ENCODE results near the gene GUCY1A2.
"Not testable (repeated sequence)": the region's sequence is repeated elsewhere in the genome, so short reads cannot be mapped to it uniquely, and the experiment has no call there.

Gene GUCY1A2, protein sequence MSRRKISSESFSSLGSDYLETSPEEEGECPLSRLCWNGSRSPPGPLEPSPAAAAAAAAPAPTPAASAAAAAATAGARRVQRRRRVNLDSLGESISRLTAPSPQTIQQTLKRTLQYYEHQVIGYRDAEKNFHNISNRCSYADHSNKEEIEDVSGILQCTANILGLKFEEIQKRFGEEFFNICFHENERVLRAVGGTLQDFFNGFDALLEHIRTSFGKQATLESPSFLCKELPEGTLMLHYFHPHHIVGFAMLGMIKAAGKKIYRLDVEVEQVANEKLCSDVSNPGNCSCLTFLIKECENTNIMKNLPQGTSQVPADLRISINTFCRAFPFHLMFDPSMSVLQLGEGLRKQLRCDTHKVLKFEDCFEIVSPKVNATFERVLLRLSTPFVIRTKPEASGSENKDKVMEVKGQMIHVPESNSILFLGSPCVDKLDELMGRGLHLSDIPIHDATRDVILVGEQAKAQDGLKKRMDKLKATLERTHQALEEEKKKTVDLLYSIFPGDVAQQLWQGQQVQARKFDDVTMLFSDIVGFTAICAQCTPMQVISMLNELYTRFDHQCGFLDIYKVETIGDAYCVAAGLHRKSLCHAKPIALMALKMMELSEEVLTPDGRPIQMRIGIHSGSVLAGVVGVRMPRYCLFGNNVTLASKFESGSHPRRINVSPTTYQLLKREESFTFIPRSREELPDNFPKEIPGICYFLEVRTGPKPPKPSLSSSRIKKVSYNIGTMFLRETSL

DNA sequence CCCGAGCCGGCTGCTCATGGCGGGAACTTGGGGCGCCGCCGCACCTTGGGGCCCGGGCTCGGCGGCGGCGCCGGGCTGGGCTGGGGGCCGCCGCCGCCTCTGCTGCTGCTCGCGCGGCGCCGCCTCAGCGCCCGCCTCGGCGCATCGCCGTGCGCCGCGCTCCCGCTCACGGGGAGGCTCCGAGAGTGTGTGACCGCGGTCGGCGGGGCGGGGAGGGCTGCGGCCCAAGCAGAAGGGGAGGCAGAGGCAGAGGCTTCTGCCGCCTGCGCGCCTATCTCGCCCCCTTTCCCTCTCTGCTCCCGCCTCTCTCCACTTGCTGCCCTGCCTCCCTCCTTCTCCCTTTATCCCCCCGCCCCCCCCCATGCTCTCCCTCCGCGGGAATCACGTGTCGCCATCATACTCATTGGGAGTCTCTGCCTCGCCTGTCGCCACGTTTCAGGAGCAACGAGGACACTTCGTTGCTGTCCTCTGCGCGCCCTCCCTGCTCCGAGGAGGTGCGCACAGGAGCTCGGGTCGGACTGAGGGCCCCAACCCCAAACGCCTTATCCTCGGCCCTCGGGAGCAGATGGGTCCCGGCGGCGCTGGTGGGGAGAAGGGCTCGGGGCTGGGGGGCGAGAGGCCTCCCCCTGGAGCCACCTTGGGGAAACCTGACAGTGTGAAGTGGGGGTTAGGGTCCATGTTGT, at the start of gene GUCY1A2:
Gene GUCY1A2 (minus strand): TSS at position 258 of the 683 bp plus-strand sequence. CDS start 421 bp downstream, outside the sequence.
- DNase-seq (ENCODE audit: low read depth): no peak

DNA sequence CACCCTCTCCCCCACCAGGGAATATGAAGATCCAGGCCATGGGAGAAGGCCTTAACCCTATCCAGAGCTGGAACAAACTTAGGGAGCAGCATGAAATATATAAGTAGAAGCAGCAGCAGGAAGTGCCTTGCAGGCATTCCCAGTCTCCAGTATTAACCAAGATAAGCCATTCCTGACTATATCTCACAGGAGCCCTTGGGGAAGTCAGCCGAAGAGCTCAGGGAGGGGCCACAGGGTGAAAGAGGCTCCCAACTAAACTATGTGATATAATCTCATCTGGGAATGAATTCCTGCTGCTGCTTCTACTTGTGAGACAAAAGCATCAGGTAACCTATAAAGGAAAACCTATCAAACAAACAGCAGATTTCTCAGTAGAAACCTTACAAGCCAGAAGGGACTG, 36.1 kb upstream of the GUCY1A2 start:
- DNase-seq (ENCODE audit: low read depth): no peak

DNA sequence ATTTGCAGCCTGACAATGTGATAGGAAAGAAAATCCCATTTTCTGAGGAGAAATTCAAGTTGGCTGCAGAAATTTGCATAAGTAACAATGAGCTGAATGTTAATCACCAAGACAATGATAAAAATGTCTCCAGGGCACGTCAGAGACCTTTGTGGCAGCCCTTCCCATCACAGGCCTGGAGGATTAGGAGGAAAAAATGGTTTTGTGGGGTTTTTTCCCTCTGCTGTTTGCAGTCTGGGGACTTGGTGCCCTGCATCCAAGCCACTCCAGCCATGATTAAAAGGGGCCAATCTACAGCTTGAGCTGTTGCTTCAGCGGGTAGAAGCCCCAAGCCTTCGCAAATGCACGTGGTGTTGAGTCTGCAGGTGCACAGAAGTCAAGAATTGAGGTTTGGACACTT, 33.1 kb upstream of the GUCY1A2 start:
- not testable (repeated sequence) for DNase-seq (ENCODE audit: low read depth)

DNA sequence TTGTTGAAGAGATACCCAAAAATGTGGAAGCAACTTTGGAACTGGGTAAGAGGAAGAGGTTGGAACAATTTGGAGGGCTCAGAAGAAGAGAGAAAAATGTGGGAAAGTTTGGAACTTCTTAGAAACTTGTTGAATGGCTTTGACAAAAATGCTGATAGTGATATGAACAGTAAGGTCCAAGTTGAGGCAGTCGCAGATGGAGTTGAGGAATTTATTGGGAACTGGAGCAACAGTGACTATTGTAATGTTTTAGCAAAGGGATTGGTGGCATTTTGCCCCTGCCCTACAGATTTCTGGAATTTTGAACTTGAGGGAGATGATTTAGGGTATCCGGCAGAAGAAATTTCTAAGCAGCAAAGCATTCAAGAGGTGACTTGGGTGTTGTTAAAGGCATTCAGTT, 32.6 kb upstream of the GUCY1A2 start:
- not testable (repeated sequence) for DNase-seq (ENCODE audit: low read depth)

DNA sequence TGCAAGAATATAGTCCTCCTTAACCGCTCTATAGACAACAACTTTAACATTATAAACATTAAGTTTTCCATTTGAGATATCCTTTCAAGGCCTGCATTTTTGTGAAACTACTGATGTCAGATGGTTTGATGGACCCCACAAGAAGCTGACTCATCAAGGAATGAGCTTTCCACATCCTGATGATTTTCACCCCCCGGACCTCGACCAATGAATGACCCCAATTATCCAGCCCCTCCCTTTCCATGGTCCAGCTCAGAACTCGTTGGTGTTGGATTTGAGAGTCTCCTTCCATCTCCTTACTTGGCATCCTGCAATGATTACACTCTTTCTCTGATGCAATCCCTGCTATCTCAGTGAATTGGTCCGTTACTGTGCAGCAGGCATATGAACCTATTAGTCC, 31.8 kb upstream of the GUCY1A2 start:
- DNase-seq (ENCODE audit: low read depth): no peak

DNA sequence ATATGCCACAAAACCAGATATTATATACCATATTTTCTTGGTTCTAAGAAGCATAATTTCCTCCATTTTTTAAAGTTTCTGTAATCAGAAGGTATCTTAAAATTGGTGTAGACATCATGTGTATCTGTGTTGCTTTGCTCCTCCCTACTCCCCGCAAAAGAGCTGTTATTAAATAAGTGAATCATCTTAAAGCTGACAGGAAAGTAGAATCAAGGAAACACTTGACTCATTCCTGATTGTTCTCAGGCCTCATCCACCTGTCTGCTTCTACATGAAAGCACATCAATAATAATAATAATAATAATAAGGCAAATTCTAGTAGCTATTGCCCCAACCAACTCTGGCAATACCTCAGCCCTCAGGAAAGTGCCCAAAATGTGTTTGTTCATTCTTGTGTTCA, 26.2 kb upstream of the GUCY1A2 start:
- no peak for DNase-seq (ENCODE audit: low read depth)

DNA sequence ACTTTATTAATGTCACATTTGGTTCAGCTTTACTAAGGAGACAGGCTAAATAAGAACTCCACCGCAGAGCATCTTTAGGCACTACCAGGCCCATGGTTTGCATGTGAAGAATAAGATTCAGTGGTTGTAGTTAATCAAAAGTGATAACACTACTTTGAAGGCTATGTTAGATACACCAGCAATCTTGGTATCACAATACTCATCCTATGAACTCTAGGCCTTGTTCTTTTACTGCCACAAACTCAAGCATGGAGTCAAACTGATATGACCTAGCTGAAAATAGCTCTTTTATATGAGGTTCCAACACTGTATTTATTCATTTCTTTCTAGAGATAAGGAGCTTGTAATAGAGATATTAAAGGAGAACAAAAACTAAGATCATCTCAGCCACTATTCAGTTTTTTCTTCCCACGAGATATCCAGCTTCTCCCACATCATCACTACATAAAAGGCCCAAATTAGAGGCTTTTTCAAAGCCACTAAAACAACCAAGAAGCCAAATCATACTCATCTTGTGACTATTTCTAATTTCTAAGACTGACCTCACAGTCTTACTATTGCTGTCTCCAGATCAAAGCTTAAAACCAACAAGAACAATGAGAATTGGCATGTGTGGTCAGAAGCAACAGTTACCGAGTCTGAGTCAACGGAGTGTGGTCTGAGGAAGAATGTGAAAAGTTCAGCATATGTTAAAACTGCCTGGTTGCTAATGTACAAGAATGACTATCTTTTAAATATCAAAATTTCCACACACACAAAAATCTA, 25.1 kb upstream of the GUCY1A2 start:
- DNase-seq (ENCODE audit: low read depth): no peak

DNA sequence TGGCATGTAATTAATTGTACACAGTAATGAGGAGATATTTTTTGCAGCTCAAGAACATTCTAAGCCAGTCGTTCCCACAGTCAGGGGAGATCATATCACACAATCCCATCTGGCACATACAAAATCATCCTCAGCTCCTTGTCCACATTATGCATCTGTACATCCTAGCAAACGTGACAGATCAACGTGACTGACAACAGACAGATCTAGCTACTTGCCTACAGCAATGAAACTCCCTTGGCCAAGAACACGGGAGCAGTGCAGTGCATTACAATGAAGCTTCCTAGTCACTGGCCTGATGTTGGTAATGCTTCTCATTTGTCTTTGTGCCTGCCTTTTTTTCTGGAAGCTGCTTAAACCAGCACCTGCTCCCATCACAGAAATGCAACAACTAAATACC, 24.5 kb upstream of the GUCY1A2 start:
- no peak for DNase-seq (ENCODE audit: low read depth)

DNA sequence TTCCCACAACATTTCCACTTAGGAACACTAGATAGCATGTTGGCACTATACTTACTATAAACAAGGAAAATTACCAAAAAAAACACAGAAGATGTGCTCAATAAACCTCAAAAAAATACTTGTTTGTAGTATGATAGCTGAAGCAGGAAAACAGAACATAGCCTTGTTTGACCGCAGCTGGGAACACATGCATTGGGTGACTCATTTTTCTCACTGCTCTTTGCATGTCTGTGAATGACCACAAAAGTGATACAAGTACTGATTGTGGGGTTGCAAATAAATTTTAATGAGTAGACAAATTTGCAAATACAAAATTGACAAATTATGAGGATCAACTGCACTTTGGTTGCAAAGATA, 22.8 kb upstream of the GUCY1A2 start:
- no peak for DNase-seq (ENCODE audit: low read depth)

DNA sequence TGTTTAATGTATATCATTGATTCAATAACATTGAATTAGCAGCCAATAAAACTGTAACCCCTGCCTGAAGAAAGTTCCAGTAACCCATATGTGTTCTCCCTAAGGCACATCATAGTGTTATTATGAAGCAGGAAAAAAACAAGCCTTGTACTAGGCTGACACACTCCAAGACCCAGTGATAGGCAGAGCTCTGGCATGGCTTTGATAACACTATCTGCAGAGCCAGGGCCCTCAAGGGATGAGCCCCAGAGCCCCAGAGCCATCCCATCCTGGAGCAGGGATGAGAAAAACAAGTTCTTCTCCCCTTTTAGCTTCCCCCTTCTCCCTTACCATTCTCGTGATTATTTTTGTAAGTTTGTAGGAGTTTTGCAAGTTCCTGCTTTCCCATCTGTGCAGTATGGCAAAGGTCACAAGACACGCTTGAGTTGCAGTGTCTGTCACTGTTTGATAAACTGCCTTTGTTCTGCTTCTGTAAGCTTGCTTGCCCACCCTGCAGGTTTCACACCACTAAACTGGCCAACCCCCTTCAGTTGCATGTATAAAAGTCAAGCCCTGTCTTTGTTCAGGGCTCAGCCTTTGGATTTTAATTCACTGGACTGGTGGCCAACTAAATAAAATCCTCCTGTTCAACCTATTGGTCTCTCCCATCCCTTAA, 22.3 kb upstream of the GUCY1A2 start:
- DNase-seq (ENCODE audit: low read depth): no peak

DNA sequence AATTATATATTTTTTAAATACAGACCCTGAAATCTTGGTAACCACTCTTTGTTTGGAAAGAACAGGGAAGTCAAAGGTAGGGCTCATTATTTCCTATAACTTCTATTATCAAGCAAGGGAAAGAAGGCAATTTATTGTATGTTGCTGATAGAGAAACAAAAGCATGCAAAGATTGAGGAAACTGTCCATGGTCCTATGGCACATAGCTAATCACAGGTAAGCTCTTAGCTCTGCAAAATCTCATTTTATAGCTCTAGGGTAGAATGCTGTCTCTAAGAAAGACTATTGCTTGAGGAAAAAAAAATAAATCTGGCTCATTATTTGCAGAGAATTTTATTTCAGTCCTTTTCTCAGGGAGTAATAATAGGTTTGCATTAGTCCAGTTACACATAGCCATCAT, 7.4 kb upstream of the GUCY1A2 start:
- DNase-seq (ENCODE audit: low read depth): no peak

DNA sequence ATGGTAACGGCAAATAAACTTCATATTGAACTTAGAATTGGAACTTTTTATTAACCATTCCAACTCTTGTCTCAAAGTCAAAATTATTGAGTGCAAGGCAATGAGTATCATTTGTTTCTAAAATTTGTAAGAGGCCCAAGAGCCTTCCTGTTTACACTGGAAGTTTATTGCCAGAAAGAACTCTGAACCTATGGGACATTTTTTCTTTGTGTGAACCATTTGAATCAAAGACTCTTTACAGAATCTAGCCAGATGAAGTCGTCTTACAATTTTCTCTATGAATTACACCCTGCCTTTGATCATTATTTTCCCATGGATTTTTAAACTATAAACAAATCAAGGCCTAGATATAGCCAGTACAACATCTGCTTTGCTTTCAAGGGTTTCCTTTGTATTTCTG, 2.3 kb upstream of the GUCY1A2 start:
- no peak for DNase-seq (ENCODE audit: low read depth)

DNA sequence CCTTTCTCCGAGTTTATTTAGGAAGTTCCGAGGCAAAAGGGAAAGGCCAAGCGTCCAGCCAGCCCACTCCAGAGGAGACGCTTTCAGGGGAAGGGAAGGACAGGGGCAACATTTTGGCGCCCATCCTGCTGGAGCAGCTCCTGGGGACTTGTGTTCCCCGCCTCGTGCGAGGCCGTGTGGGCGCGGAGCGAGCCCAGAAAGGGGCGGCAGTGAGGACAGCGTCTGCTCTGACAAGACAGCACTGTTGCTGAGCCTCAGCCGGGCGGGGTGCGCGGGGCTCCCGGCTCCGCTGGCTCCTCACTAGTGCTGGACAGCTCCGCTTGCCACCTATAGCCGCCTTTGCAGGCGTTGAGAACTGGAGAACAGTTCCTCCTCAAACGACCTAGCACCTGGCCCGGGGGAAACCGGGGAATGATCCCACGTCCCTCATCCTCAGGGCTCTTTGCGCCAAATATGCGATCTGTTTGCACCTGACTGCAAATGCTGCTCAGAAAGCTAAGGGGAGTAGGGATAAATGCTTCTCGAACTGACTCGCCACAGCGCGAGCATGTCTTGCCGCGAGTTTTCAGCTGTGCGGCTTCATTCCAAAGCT, 722 bp upstream of the GUCY1A2 start:
- DNase-seq (ENCODE audit: low read depth): no peak

DNA sequence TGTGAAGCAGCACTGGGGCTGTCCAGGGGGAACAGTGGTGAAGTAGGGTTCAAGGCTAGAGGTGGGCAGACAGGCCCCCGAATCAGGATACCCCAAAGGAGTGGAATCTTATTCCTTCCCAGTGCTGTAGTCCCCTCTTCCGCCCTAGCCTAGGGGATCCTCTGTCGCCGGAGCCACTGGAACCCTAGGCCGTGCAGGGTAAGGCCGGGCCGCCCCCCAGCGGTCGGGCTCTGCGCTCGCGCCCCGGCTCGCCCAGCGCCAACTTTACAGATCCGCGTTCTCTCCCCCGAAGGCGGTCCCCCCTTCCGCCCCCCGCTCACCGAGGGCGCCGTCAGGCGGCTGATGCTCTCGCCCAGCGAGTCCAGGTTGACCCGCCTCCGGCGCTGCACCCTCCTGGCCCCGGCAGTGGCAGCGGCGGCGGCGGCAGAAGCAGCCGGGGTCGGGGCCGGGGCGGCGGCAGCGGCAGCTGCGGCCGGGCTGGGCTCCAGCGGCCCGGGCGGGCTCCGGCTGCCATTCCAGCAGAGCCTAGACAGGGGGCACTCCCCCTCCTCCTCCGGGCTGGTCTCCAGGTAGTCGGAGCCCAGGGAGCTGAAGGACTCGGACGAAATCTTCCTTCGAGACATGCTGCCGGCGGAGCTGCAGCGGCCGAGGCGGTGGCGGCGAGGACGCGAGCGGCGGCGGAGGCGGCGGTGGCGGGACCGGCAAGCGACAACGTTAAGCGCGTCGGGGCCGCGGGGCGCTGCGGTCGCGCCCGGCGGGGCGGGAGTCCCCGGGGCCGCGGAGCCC, 650 bp downstream of the GUCY1A2 start:
- no peak for DNase-seq (ENCODE audit: low read depth)

DNA sequence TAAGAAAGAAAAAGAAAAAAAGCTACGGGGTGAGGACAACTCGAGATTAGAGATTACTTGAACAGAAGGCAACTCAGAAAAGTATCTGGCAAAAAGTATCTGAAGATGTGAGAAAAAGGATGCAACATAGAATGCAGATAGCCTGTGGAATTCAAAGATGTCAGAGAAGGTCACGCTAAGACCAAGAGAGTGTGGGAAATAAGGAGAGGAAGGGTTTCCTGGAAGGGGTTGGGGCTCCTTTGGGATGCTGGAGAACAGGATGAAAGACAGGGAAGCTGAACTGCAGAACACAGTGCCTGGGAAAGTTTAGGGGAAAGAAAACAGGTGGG, 1.2 kb downstream of the GUCY1A2 start:
- DNase-seq (ENCODE audit: low read depth): no peak

DNA sequence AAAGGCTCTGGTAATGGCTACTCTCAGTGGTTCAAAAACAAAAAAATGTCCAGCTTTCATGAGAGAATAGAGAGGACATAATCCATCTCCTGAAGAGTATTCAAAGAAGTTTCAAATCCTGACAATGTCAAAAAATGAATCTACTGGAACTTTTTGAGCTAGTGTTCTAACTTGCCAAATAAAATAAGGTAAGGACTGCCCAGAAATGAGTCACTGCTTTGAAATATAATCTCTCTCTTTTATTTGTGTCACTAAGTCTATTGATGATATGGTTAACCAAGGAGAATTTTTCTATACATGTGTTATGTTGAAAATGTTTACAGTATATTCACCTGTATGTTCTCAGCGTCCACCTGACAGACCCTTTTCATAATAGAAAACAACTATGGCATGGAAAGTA, 3.4 kb downstream of the GUCY1A2 start:
- DNase-seq (ENCODE audit: low read depth): no peak

DNA sequence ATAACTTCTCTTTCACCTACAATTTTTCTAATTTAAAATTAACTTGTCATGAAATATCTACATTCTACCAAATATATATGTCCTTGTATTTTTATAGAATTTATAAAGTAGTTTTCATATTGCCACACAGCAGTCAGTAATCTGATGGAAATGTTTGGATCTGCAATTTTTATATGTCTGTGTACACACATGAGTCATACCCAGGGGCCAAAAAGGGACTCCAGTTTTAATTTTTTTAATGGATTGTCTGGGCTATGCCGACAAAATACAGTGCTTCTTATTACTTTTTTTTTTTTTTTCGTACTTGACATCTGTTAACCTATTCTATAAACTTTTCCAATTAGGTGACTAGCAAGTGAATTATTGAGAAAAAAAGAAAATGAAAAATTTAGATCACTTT, 6.3 kb downstream of the GUCY1A2 start:
- DNase-seq (ENCODE audit: low read depth): no peak

DNA sequence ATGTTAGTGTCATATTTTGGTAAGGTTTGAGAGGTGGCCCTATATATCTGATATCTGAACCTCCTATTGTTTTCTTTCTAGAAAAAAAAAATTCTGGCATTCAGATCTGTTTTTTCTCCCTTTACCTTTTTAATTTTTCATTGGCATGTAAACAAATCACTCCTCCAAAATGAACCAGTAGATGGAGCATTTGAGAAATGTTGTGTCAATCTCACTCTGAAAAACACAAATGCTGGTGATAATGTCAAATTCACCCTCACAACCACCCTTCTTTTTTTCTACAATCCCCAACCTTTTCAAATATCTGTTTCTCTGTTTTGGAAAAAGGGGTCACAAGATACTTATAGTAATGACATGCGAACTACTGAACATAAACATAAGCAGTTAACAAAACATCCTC, 9.1 kb downstream of the GUCY1A2 start:
- DNase-seq (ENCODE audit: low read depth): no peak

DNA sequence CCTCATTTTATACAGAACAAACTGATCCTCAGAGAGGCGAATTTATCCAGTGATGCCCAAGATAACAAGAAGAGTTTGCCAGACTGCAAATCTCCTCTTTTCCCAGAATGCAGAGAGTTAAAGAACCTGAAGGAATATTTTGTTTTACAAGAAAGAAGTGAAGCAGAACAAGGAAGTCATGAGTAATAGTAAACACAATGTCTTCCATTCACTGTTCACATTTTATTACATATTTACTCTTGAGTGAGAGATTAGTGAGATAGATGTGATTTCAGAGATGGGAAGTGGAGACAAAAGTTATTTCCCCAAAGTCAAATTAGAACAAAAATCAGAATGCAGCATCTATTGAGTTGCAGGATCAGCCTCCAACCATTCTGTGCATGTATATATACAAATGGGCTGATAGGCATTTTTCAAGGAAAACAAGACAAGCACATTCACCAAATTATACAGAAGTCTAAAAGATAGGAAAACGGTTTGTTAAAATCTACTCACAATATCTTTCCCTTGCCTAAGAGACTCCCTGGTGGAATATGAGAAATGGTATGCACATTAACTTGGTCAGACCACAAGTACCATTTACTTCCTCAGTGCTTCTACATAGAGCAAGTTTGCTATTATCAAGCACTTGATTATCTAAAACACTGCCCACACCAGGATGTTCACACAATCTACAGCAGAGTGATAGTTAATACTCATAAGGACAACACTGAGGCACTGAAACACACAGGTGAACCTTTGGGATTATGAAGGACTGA, 12.0 kb downstream of the GUCY1A2 start:
- no peak for DNase-seq (ENCODE audit: low read depth)

DNA sequence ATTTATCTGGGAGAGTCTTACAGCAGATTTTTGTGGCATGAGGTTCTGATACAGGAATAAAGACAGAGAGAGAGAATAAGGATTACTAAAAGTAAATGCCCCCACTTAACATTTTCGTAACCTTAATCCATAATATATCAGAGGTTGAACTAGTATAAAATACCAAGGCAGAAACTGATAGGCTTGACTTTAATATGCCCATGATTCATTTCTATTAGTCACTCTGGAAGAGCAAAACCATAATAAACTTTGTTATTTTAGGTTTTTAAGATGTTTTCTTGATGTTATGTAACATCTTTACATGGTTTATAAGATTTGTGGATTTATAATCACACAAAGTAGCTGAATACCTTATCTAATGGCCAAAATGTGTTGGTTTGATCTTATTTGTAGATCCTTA, 19.1 kb downstream of the GUCY1A2 start:
- DNase-seq (ENCODE audit: low read depth): no peak

All from stimulated activated CD4-positive, alpha-beta T cell treated with anti-CD3 and anti-CD28 coated beads, Interleukin-2, amount 100 ng/mL, for 4 hours (primary cell).